WI38 (cell line): ENCODE data around the gene DYNLL2.
"Not testable (repeated sequence)": the region's sequence is repeated elsewhere in the genome, so short reads cannot be mapped to it uniquely, and the experiment has no call there.

Source experiments
- H3K4me3 ChIP-seq: 2 replicates; pipeline ENCODE4 v1.5.1; 2011; ENCODE audit warnings: low read depth, mild to moderate bottlenecking, control low read depth, low read length
- TF ChIP-seq, protein P1 (sequence below): IDR thresholded peaks from 2 replicates; pipeline ENCODE4 v1.5.1; 2012; ENCODE audit warnings: low read depth, mild to moderate bottlenecking, control low read depth, low read length

The DYNLL2 gene

DNA sequence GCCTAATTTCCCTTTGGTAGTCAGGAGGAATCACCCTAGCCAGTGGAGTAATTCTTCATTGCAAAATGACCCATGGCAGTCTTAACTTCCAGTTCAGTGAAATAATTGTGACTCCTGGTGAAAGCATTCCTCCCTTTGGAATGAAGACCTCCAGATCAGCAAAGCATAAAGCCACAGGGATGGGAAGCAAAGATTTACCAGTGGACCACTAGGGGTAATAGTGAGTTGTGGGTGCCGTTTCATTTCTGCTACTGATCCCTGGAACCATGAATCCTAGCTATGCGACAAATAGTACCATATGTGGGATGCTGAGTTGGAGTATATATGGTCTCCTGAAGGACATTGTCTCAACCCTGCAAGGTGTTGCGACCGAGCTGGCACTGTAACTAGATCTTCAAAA is 13.7 kb downstream of the DYNLL2 start:
- TF ChIP-seq, protein P1, sequence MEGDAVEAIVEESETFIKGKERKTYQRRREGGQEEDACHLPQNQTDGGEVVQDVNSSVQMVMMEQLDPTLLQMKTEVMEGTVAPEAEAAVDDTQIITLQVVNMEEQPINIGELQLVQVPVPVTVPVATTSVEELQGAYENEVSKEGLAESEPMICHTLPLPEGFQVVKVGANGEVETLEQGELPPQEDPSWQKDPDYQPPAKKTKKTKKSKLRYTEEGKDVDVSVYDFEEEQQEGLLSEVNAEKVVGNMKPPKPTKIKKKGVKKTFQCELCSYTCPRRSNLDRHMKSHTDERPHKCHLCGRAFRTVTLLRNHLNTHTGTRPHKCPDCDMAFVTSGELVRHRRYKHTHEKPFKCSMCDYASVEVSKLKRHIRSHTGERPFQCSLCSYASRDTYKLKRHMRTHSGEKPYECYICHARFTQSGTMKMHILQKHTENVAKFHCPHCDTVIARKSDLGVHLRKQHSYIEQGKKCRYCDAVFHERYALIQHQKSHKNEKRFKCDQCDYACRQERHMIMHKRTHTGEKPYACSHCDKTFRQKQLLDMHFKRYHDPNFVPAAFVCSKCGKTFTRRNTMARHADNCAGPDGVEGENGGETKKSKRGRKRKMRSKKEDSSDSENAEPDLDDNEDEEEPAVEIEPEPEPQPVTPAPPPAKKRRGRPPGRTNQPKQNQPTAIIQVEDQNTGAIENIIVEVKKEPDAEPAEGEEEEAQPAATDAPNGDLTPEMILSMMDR, result no peak
- H3K4me3 ChIP-seq, result no peak overlapping the region

DNA sequence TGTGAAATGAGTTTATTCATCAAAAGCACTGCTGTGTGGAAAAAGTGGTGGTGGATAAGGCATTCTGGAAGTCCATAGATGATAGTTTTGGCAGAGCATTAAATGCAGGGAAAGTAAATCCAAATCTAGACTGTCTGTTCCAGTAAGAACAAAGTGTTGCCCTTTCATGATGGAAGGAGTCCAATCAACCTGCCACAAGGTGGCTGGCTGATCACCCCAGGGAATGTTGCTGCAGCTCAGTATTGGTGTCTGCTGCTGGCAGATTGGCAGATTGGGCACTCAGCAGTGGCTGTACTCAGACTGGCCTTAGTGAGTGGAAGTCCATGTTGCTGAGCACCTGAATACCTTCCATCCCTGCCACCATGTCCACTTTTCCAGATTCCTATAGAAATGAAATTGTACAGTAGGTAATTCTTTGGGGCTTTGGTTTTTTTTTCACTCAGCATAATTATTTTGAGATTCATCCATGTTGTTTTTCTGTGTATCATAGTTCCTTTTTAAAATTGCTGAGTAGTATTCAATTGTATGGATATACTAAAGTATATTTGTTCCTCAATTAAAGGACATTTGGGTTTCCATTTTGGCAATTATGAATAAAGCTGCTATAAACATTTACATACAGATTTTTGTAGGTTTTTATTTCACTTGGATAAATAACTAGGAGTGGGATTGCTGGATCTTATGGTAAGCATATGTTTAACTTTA is 14.3 kb downstream of the DYNLL2 start:
- TF ChIP-seq, protein P1, result no peak
- no peak overlapping the region for H3K4me3 ChIP-seq

DNA sequence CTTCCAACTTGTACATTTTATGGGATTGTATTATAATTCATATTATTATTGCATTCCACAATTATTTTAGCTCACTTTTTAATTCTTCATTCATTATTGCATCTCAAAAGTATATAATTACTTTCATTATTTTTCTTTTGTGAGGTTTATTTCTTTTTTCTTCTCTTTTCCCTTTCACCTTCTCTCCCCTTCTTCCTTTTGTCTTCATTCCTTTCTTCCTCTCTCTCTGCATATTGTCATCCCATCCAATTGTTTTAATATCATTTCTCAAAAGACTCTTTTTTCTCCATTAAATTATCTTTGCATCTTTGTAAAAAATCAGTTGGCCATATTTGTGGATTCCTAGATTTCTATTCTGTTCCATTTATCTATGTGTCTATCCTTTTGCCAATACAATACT is 17.3 kb downstream of the DYNLL2 start:
- H3K4me3 ChIP-seq, result no peak overlapping the region
- TF ChIP-seq, protein P1, result no peak

DNA sequence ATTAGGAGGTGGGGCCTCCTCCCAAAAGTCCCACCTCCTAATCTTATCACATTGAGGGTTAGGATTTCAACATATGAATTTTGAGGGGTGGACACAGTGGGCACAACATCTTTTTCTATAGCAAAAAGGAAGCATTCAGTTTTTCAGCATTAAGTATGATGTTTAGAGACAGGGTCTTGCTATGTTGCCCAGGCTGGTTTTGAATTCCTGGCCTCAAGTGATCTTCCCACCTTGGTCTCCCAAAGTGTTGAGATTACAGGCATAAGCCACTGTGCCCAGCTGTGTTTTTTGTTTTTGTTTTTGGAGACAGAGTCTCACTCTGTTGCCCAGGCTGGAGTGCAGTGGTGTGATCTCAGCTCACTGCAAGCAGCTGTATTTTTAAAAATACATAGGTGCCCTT is 18.7 kb downstream of the DYNLL2 start:
- not testable (repeated sequence) for H3K4me3 ChIP-seq

DNA sequence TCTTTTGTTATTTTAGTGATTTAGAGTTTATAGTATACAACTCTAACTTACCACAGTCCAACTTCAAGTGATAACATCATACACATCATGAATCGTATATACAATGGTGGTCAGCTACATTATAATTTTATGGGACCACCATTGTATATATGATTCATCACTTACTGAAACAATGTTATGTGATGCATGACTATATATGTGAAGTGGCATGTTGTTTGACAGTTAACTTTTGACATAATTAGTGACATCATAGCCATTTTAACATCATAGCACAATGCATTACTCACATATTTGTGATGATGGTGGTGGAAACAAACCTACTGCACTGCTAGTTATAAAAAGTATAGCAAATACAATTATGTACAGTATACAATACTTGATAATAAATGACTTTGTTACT is 21.9 kb downstream of the DYNLL2 start:
- TF ChIP-seq, protein P1, result no peak
- H3K4me3 ChIP-seq, result no peak overlapping the region

DNA sequence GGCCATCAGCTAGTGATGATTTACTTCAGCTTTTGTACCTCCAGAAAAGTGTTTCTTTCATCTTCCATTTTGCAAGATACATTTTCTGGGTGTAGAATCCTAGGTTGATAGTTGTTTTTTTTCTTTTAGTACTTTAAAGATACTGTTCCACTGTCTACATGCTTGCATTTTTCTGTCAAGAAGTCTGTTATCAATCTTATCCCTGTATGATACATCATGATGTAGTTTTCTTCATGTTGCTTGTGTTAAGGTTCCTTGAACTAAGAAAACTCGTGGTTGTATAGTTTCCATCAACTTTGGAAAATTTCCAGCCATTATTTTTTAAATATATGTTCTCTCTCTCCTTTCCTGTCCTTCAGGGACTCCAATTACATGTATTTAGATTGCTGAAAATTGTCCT is 24.1 kb downstream of the DYNLL2 start:
- no peak overlapping the region for H3K4me3 ChIP-seq

DNA sequence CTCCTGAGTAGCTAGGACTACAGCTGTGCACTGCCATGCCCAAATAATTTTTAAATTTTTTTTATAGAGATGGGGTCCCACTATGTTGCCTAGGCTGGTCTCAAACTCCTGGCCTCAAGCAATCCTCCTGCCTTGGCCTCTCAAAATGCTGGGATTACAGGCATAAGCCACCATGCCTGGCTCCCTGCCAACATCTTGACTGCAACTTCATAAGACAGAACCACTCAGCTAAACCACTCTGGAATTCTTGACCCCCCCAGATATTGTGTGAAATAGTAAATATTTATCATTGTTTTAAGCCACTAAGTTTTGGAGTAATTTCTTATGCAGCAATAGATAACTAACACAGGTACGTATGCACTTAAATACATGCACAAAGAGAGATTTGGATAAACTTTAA is 26.0 kb downstream of the DYNLL2 start:
- TF ChIP-seq, protein P1, result no peak
- no peak overlapping the region for H3K4me3 ChIP-seq

More for the DNA sequence above, 24.1 kb downstream of the DYNLL2 start:
- TF ChIP-seq, protein P1, result no peak

DNA sequence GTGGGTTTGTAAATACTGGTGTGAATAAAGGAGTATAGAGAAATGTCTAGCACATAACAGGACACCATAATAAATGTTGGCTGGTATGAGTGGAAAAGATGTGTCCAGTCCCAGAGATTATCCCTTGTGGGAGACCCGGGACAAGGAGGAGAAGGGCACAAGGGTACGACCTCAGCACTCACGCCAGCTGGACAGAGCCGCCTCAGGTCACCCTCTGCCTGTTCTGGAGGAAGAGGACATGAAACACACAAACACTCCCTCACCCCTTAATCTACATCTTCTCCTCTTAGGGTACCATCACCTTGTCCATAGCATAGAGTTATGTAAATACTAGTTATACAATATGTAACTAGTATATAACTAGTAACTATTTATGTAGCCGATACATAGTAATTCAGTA is 26.8 kb downstream of the DYNLL2 start:
- H3K4me3 ChIP-seq, result no peak overlapping the region
- TF ChIP-seq, protein P1, result no peak
